Measurements from ENCODE around the gene DICER1.

DNA sequence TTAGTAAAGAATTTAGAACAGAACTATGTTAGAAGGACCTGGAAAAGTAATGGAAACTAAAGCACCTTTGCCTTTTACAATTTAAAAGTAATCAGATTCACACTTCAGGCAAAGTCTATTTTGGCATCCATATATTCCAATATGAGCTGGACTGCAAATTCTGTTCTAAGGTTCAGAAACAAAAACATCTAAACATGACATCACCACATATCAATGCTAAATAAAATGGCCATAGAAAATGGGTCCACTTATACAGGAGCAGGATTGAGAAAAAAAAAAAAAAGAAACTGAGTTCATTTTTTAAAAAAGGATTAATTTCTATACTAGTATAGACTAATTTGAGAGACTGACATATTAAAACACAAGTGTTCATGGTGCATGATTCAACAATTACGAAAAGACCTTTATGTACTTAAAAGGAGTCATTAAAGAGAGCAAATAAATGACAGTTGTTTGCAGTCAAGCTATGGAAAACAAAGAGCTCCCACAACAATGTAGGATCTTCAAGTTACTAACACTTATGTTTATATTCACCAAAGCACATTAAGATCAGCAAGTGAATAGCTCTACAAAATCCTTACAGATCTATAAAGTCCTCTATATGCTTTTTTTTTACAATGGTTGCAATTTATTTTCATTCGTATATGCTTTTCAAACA lies 45.7 kb downstream of the DICER1 start:
- TF ChIP-seq, protein P1, sequence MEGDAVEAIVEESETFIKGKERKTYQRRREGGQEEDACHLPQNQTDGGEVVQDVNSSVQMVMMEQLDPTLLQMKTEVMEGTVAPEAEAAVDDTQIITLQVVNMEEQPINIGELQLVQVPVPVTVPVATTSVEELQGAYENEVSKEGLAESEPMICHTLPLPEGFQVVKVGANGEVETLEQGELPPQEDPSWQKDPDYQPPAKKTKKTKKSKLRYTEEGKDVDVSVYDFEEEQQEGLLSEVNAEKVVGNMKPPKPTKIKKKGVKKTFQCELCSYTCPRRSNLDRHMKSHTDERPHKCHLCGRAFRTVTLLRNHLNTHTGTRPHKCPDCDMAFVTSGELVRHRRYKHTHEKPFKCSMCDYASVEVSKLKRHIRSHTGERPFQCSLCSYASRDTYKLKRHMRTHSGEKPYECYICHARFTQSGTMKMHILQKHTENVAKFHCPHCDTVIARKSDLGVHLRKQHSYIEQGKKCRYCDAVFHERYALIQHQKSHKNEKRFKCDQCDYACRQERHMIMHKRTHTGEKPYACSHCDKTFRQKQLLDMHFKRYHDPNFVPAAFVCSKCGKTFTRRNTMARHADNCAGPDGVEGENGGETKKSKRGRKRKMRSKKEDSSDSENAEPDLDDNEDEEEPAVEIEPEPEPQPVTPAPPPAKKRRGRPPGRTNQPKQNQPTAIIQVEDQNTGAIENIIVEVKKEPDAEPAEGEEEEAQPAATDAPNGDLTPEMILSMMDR (conservative IDR thresholded peaks at IDR 0.05 in 1 of 2, IDR thresholded peaks at IDR 0.05 in 1 of 2; ENCODE audit: extremely low read depth in 1 of 2, insufficient read depth in 1 of 2, low read depth in 1 of 2, low read length in 2 of 2), result no peak
- TF ChIP-seq EZH2 (IDR thresholded peaks at IDR 0.05; ENCODE audit: borderline replicate concordance, low read length), result no peak

Data from mammary epithelial cell (primary cell).